ENCODE measurements around the gene B4GALT1.

B4GALT1 gene

GRCh38 chr9:33157960-33158842, 8.9 kb downstream of the B4GALT1 start:
- Histone ChIP-seq H3K9ac (ENCODE audit: low read depth, low read length) (peak overlapping the region; percentile 15), H3K4me1 (ENCODE audit: control insufficient read depth, insufficient read depth, low read length) (peaks cover 72% of the 10 kb centered on the region), H3K4me3 (ENCODE audit: low read length) (peak overlapping the region; percentile 11), H3K36me3 (ENCODE audit: insufficient read depth, low read length) (no peaks in the 10 kb centered on the region), H3K27me3 (ENCODE audit: control insufficient read depth, insufficient read depth, low read length) (no peaks in the 10 kb centered on the region), H3K9me3 (replicated peaks; ENCODE audit: low read length) (no peaks in the 10 kb centered on the region), H3K4me2 (ENCODE audit: low read length) (peak overlapping the region; percentile 82)

- Histone ChIP-seq H3K27me3 (ENCODE audit: control insufficient read depth, insufficient read depth, low read length) (no peaks in the 10 kb centered on the region), H3K4me1 (ENCODE audit: control insufficient read depth, insufficient read depth, low read length) (peaks cover 61% of the 10 kb centered on the region), H3K4me2 (ENCODE audit: low read length) (no peak overlapping the region), H3K9ac (ENCODE audit: low read depth, low read length) (no peak overlapping the region), H3K4me3 (ENCODE audit: low read length) (no peak overlapping the region), H3K9me3 (replicated peaks; ENCODE audit: low read length) (no peaks in the 10 kb centered on the region), H3K36me3 (ENCODE audit: insufficient read depth, low read length) (no peaks in the 10 kb centered on the region)
Observed at GRCh38 chr9:33155393-33155792, 11.7 kb downstream of the B4GALT1 start.

- Histone ChIP-seq H3K27me3 (ENCODE audit: control insufficient read depth, insufficient read depth, low read length) (no peaks in the 10 kb centered on the region), H3K4me3 (ENCODE audit: low read length) (no peak overlapping the region), H3K9ac (ENCODE audit: low read depth, low read length) (no peak overlapping the region), H3K9me3 (replicated peaks; ENCODE audit: low read length) (no peaks in the 10 kb centered on the region), H3K36me3 (ENCODE audit: insufficient read depth, low read length) (no peaks in the 10 kb centered on the region), H3K4me2 (ENCODE audit: low read length) (no peak overlapping the region), H3K4me1 (ENCODE audit: control insufficient read depth, insufficient read depth, low read length) (peaks cover 52% of the 10 kb centered on the region)
Observed at GRCh38 chr9:33154371-33154770, 12.8 kb downstream of the B4GALT1 start.

GRCh38 chr9:33153666-33154065, 13.5 kb downstream of the B4GALT1 start:
- Histone ChIP-seq H3K27me3 (ENCODE audit: control insufficient read depth, insufficient read depth, low read length) (no peaks in the 10 kb centered on the region), H3K4me3 (ENCODE audit: low read length) (no peak overlapping the region), H3K36me3 (ENCODE audit: insufficient read depth, low read length) (no peaks in the 10 kb centered on the region), H3K9me3 (replicated peaks; ENCODE audit: low read length) (no peaks in the 10 kb centered on the region), H3K9ac (ENCODE audit: low read depth, low read length) (no peak overlapping the region), H3K4me1 (ENCODE audit: control insufficient read depth, insufficient read depth, low read length) (peaks cover 45% of the 10 kb centered on the region), H3K4me2 (ENCODE audit: low read length) (no peak overlapping the region)

GRCh38 chr9:33153001-33153400, 14.1 kb downstream of the B4GALT1 start:
- Histone ChIP-seq H3K4me1 (ENCODE audit: control insufficient read depth, insufficient read depth, low read length) (peaks cover 39% of the 10 kb centered on the region), H3K9me3 (replicated peaks; ENCODE audit: low read length) (no peaks in the 10 kb centered on the region), H3K36me3 (ENCODE audit: insufficient read depth, low read length) (no peaks in the 10 kb centered on the region), H3K4me2 (ENCODE audit: low read length) (no peak overlapping the region), H3K9ac (ENCODE audit: low read depth, low read length) (no peak overlapping the region), H3K4me3 (ENCODE audit: low read length) (no peak overlapping the region), H3K27me3 (ENCODE audit: control insufficient read depth, insufficient read depth, low read length) (no peaks in the 10 kb centered on the region)

- Histone ChIP-seq H3K4me1 (ENCODE audit: control insufficient read depth, insufficient read depth, low read length) (peaks cover 25% of the 10 kb centered on the region), H3K36me3 (ENCODE audit: insufficient read depth, low read length) (no peaks in the 10 kb centered on the region), H3K9ac (ENCODE audit: low read depth, low read length) (peak overlapping the region; percentile 35), H3K4me2 (ENCODE audit: low read length) (peak overlapping the region; percentile 75), H3K4me3 (ENCODE audit: low read length) (peak overlapping the region; percentile 35), H3K9me3 (replicated peaks; ENCODE audit: low read length) (no peaks in the 10 kb centered on the region), H3K27me3 (ENCODE audit: control insufficient read depth, insufficient read depth, low read length) (no peaks in the 10 kb centered on the region)
Observed at GRCh38 chr9:33151601-33152000, 15.5 kb downstream of the B4GALT1 start.

- Histone ChIP-seq H3K27me3 (ENCODE audit: control insufficient read depth, insufficient read depth, low read length) (no peaks in the 10 kb centered on the region), H3K36me3 (ENCODE audit: insufficient read depth, low read length) (peaks cover 3% of the 10 kb centered on the region), H3K4me2 (ENCODE audit: low read length) (peak overlapping the region; percentile 75), H3K9me3 (replicated peaks; ENCODE audit: low read length) (no peaks in the 10 kb centered on the region), H3K4me3 (ENCODE audit: low read length) (peak overlapping the region; percentile 35), H3K4me1 (ENCODE audit: control insufficient read depth, insufficient read depth, low read length) (peaks cover 23% of the 10 kb centered on the region), H3K9ac (ENCODE audit: low read depth, low read length) (peak overlapping the region; percentile 35)
Observed at GRCh38 chr9:33151007-33151557, 16.1 kb downstream of the B4GALT1 start.

- Histone ChIP-seq H3K27me3 (ENCODE audit: control insufficient read depth, insufficient read depth, low read length) (no peaks in the 10 kb centered on the region), H3K4me1 (ENCODE audit: control insufficient read depth, insufficient read depth, low read length) (peaks cover 16% of the 10 kb centered on the region), H3K36me3 (ENCODE audit: insufficient read depth, low read length) (peaks cover 4% of the 10 kb centered on the region), H3K4me3 (ENCODE audit: low read length) (no peak overlapping the region), H3K4me2 (ENCODE audit: low read length) (no peak overlapping the region), H3K9me3 (replicated peaks; ENCODE audit: low read length) (no peaks in the 10 kb centered on the region), H3K9ac (ENCODE audit: low read depth, low read length) (no peak overlapping the region)
Observed at GRCh38 chr9:33148367-33149014, 18.6 kb downstream of the B4GALT1 start.

GRCh38 chr9:33147416-33148169, 19.5 kb downstream of the B4GALT1 start:
- Histone ChIP-seq H3K9ac (ENCODE audit: low read depth, low read length) (no peak overlapping the region), H3K36me3 (ENCODE audit: insufficient read depth, low read length) (peaks cover 4% of the 10 kb centered on the region), H3K27me3 (ENCODE audit: control insufficient read depth, insufficient read depth, low read length) (no peaks in the 10 kb centered on the region), H3K9me3 (replicated peaks; ENCODE audit: low read length) (no peaks in the 10 kb centered on the region), H3K4me2 (ENCODE audit: low read length) (no peak overlapping the region), H3K4me1 (ENCODE audit: control insufficient read depth, insufficient read depth, low read length) (peaks cover 17% of the 10 kb centered on the region), H3K4me3 (ENCODE audit: low read length) (no peak overlapping the region)

GRCh38 chr9:33146298-33146697, 20.8 kb downstream of the B4GALT1 start:
- H3K4me3 ChIP-seq (ENCODE audit: low read length): no peak overlapping the region
- H3K9me3 ChIP-seq (replicated peaks; ENCODE audit: low read length): no peaks in the 10 kb centered on the region
- peaks cover 18% of the 10 kb centered on the region for H3K4me1 ChIP-seq (ENCODE audit: control insufficient read depth, insufficient read depth, low read length)

GRCh38 chr9:33144551-33144950, 22.6 kb downstream of the B4GALT1 start:
- H3K36me3 ChIP-seq (ENCODE audit: insufficient read depth, low read length): peaks cover 4% of the 10 kb centered on the region
- no peaks in the 10 kb centered on the region for H3K9me3 ChIP-seq (replicated peaks; ENCODE audit: low read length)
- H3K4me3 ChIP-seq (ENCODE audit: low read length): no peak overlapping the region
- H3K4me2 ChIP-seq (ENCODE audit: low read length): no peak overlapping the region
- no peak overlapping the region for H3K9ac ChIP-seq (ENCODE audit: low read depth, low read length)
- peaks cover 26% of the 10 kb centered on the region for H3K4me1 ChIP-seq (ENCODE audit: control insufficient read depth, insufficient read depth, low read length)
- no peaks in the 10 kb centered on the region for H3K27me3 ChIP-seq (ENCODE audit: control insufficient read depth, insufficient read depth, low read length)

More at GRCh38 chr9:33146298-33146697, 20.8 kb downstream of the B4GALT1 start:
- H3K4me2 ChIP-seq (ENCODE audit: low read length): no peak overlapping the region
- peaks cover 4% of the 10 kb centered on the region for H3K36me3 ChIP-seq (ENCODE audit: insufficient read depth, low read length)
- no peaks in the 10 kb centered on the region for H3K27me3 ChIP-seq (ENCODE audit: control insufficient read depth, insufficient read depth, low read length)
- H3K9ac ChIP-seq (ENCODE audit: low read depth, low read length): no peak overlapping the region
